GM12878 (cell line): ENCODE data around the gene CTNNA1. TPM values are rescaled to one million over a fixed set of nuclear protein-coding genes. Genes with fewer than 3 reads are reported as not detected.

Experiments used
- ATAC-seq: fragments of 200-7000 bp; cut with Tn5 transposase; 3 replicates; pipeline ENCODE4 v1.9.1; 2020; ENCODE audit warnings: mild to moderate bottlenecking, moderate library complexity
- BruUV-seq: library from RNA; stranded (reverse); fragments of 400-500 nt; replicated peaks from 2 replicates; lab custom pipeline; 2021; lab: Mats Ljungman, UMichigan
- CTCF ChIA-PET: fragments of 300-600 bp; sonication (Branson Sonifier 250); formaldehyde crosslinking; extraction: SDS; loops from one replicate; lab custom pipeline; 2021; ENCODE audit warnings: inconsistent platforms; lab: Yijun Ruan, JAX
- POLR2A ChIA-PET: fragments of 350-600 bp; formaldehyde crosslinking; extraction: SDS; loops from one replicate; lab custom pipeline; 2021; ENCODE audit warnings: inconsistent platforms; lab: Charles Lee
- RAD21 ChIA-PET: fragments of 300-600 bp; sonication (Branson Sonifier 250); formaldehyde crosslinking; loops from one replicate; lab custom pipeline; 2023; ENCODE audit warnings: antibody characterized with exemption; ENCODE audit not compliant: unreplicated experiment; lab: Charles Lee
- SMC1A ChIA-PET: fragments of 300-600 bp; sonication (Branson Sonifier 250); formaldehyde crosslinking; loops from one replicate; lab custom pipeline; 2023; ENCODE audit not compliant: unreplicated experiment, uncharacterized antibody; lab: Charles Lee
- DNase-seq: peaks from one replicate; pipeline ENCODE4 v3.0.0-alpha.2; 2011; ENCODE audit warnings: low read depth, low spot score
- FAIRE-seq: peaks from 3 replicates; lab custom pipeline; 2011; peaks lifted over from hg19 to GRCh38; lab: Jason Lieb, UNC
- H2AFZ ChIP-seq: 2 replicates; pipeline ENCODE4 v1.6.0; 2011; ENCODE audit warnings: low read depth, low read length, control low read depth; ENCODE audit not compliant: control insufficient read depth
- H3K27ac ChIP-seq: 2 replicates; pipeline ENCODE4 v1.5.1; 2011; ENCODE audit warnings: control low read depth; ENCODE audit not compliant: control insufficient read depth, insufficient read depth
- H3K27me3 ChIP-seq, 2 experiments: replicated peaks in 1 of 2; 2 replicates each; pipeline versions ENCODE4 v1.6.0 to v1.6.1; 2011; ENCODE audit warnings: low read length in 1 of 2; ENCODE audit not compliant: control insufficient read depth in 2 of 2, insufficient read depth in 2 of 2
- H3K36me3 ChIP-seq, 2 experiments: 2 replicates each; pipeline ENCODE4 v1.5.1; 2011; ENCODE audit warnings: low read length in 1 of 2; ENCODE audit not compliant: control insufficient read depth in 2 of 2, insufficient read depth in 2 of 2
- H3K4me1 ChIP-seq: 2 replicates; pipeline ENCODE4 v1.6.1; 2011; ENCODE audit warnings: mild to moderate bottlenecking, low read length, moderate library complexity, mixed read lengths; ENCODE audit not compliant: control insufficient read depth, insufficient read depth
- H3K4me2 ChIP-seq: 2 replicates; pipeline ENCODE4 v1.6.0; 2011; ENCODE audit warnings: control low read depth; ENCODE audit not compliant: control insufficient read depth, insufficient read depth
- H3K4me3 ChIP-seq: fragments of 200-600 bp; sonication (generic); 2 replicates; pipeline ENCODE4 v1.5.1; 2016
- H3K79me2 ChIP-seq: 2 replicates; pipeline ENCODE4 v1.6.0; 2011; ENCODE audit warnings: low read length; ENCODE audit not compliant: control insufficient read depth, insufficient read depth
- H3K9ac ChIP-seq: 2 replicates; pipeline ENCODE4 v1.8.0; 2011; ENCODE audit warnings: low read length, control low read depth, mixed read lengths; ENCODE audit not compliant: control insufficient read depth, insufficient read depth
- H3K9me3 ChIP-seq: replicated peaks from 3 replicates; pipeline ENCODE4 v1.5.1; 2011; ENCODE audit warnings: mild to moderate bottlenecking, low read length; ENCODE audit not compliant: control insufficient read depth, insufficient read depth
- H4K20me1 ChIP-seq: 2 replicates; pipeline ENCODE4 v1.6.0; 2011; ENCODE audit not compliant: control insufficient read depth, insufficient read depth
- CBFB ChIP-seq: IDR thresholded peaks from 2 replicates; pipeline ENCODE4 v1.6.1; 2016; ENCODE audit warnings: antibody characterized with exemption, low read depth
- CEBPB ChIP-seq, 2 experiments: fragments of 150-350 bp in 1 of 2; IDR thresholded peaks; 2 replicates each; pipeline ENCODE4 v1.6.1; 2012 to 2014; ENCODE audit warnings: low read depth in 2 of 2, low read length in 2 of 2, borderline replicate concordance in 1 of 2, inconsistent platforms in 1 of 2
- NFYA ChIP-seq: IDR thresholded peaks from 2 replicates; pipeline ENCODE4 v1.6.1; 2011; ENCODE audit warnings: low read depth, mild to moderate bottlenecking, low read length, improper control_type of control experiment, borderline replicate concordance
- PBX3 ChIP-seq: IDR thresholded peaks from 2 replicates; pipeline ENCODE4 v1.6.1; 2011; ENCODE audit warnings: mild to moderate bottlenecking, low read depth, low read length, moderate library complexity; ENCODE audit not compliant: insufficient replicate concordance
- RAD21 ChIP-seq: IDR thresholded peaks from 2 replicates; pipeline ENCODE4 v1.6.1; 2011; ENCODE audit warnings: mild to moderate bottlenecking, low read depth, low read length, moderate library complexity; ENCODE audit not compliant: insufficient read depth
- RB1 ChIP-seq: fragments of 450-650 bp; formaldehyde crosslinking; IDR thresholded peaks from 2 replicates; pipeline ENCODE4 v1.6.1; 2017; ENCODE audit warnings: mild to moderate bottlenecking, borderline replicate concordance
- ZBTB4 ChIP-seq: fragments of 450-650 bp; formaldehyde crosslinking; IDR thresholded peaks from 2 replicates; pipeline ENCODE4 v1.4.0; 2022; ENCODE audit warnings: mild to moderate bottlenecking, moderate library complexity
- WGBS: methylation state at CpG from one replicate; pipeline ENCODE4 v1.1.6; 2016; ENCODE audit warnings: low lambda C conversion rate; ENCODE audit not compliant: insufficient replicate concordance, insufficient coverage; ENCODE audit errors: missing lambda C conversion rate; 5-methylcytosine and 5-hydroxymethylcytosine counted together
- in situ Hi-C: fragments of 300-500 bp; cut with MboI; formaldehyde crosslinking; loops from 9 replicates; pipeline ENCODE4 v1.14.3; 2018; ENCODE audit warnings: mixed read lengths
- intact Hi-C: fragments of 100-400 bp; cut with micrococcal nuclease; formaldehyde crosslinking; loops from one replicate; pipeline ENCODE4 v1.14.2; 2022; ENCODE audit not compliant: unreplicated experiment
- polyA plus RNA-seq, 11 experiments: library from polyadenylated mRNA; depleted of rRNA in 4 of 11; unstranded in 6 of 11; stranded (reverse) in 5 of 11; fragments of >200 nt; fragmentation: Nextera tagmentation in 4 of 11; fragmentation: Illumina TruSeq in 1 of 11; extraction: Ambion mirVana in 4 of 11; extraction: Trizol in 1 of 11; gene quantifications; 1 replicate in 1 of 11; 2 replicates in 10 of 11; pipeline versions ENCODE4 v1.2.1 to v1.2.3, GENCODE V29; 2011 to 2016; ENCODE audit warnings: inconsistent platforms in 2 of 11, missing spikeins in 2 of 11, low read depth in 1 of 11
- total RNA-seq, 4 experiments: library from RNA; depleted of rRNA in 3 of 4; stranded (reverse); fragments of >200 nt in 3 of 4; fragmentation: Illumina TruSeq in 1 of 4; extraction: Trizol in 1 of 4; gene quantifications; 2 replicates each; pipeline versions ENCODE4 v1.2.1 to v1.2.3, GENCODE V29; 2013 to 2021

Gene CTNNA1
- total and polyA plus RNA-seq, 10 of the 15 experiments (the other 5 are each of a cell fraction or from before 2014, with no cell fraction given), result 32.6 to 104 (median 57.7) TPM

- DNase-seq (no peak), ATAC-seq (peak; percentile 13; the same call in 2 of the 3 replicates), FAIRE-seq (no peak)
- Histone ChIP-seq H3K9me3 (no peaks in the 10 kb centered on the region), H3K79me2 (no peaks in the 10 kb centered on the region), H3K27ac (no peak overlapping the region), H3K4me1 (peaks cover 8% of the 10 kb centered on the region), H3K27me3 (no peaks in the 10 kb centered on the region), H2AFZ (no peak overlapping the region), H3K9ac (no peak overlapping the region), H3K36me3 (no peaks in the 10 kb centered on the region), H4K20me1 (no peaks in the 10 kb centered on the region), H3K4me2 (no peak overlapping the region), H3K4me3 (no peak overlapping the region)
- POLR2A ChIA-PET, result no interaction called here
- in situ Hi-C loops (no loop called here), intact Hi-C loops (loop anchor here (5.0 kb wide), 1 partner anchor 82 kb away; no protein-coding TSS in a partner anchor)
- WGBS, result 76% methylated on average over 5 of the region's 5 CpGs
- CTCF ChIA-PET, result interaction anchor here (1.0 kb wide), 1 partner anchor 65 kb away, joined by 3 read pairs; no protein-coding TSS in a partner anchor
- TF ChIP-seq RAD21, result no peak
- TF ChIP-seq PBX3, result no peak
- no peak for TF ChIP-seq ZBTB4 (CRISPR knock-in tag)
- TF ChIP-seq CBFB, result no peak
- TF ChIP-seq CEBPB (IDR thresholded peaks at IDR 0.05; ENCODE audit: borderline replicate concordance in 1 of 2, low read depth in 2 of 2, low read length in 2 of 2), result no peak
- no peak for TF ChIP-seq RB1
- TF ChIP-seq NFYA, result no peak
- RAD21 ChIA-PET, result no interaction called here
- BruUV-seq, result no TSS peak
- SMC1A ChIA-PET, result interaction anchor here (1.4 kb wide), 1 partner anchor 145 kb away, joined by 3 read pairs; no protein-coding TSS in a partner anchor
Observed at GRCh38 chr5:138724470-138725146, 28.6 kb upstream of the CTNNA1 start.
